HepG2 (cell line): Measurements from ENCODE around the gene ZC3H18. TPM values are rescaled to one million over a fixed set of nuclear protein-coding genes. Genes with fewer than 3 reads are reported as not detected.

Experiments
- BRD4 ChIP-seq: sonication (generic); formaldehyde crosslinking; IDR thresholded peaks from 2 replicates; pipeline ENCODE4 v1.4.0; 2020; ENCODE audit warnings: missing genetic modification reagents
- EED ChIP-seq: sonication (generic); formaldehyde crosslinking; IDR thresholded peaks from 2 replicates; pipeline ENCODE4 v1.5.0; 2020; ENCODE audit warnings: mild to moderate bottlenecking, missing genetic modification reagents
- FOXA1 ChIP-seq, 2 experiments: fragments of 450-650 bp in 1 of 2; sonication (generic) in 1 of 2; formaldehyde crosslinking in 1 of 2; IDR thresholded peaks; 2 replicates each; pipeline versions ENCODE4 v1.4.0 to v1.6.1; 2016 to 2020; ENCODE audit warnings: missing genetic modification reagents in 1 of 2
- HES4 ChIP-seq: sonication (generic); formaldehyde crosslinking; IDR thresholded peaks from 2 replicates; pipeline ENCODE4 v1.9.0; 2021; ENCODE audit warnings: mild to moderate bottlenecking, missing genetic modification reagents, borderline replicate concordance
- ISL2 ChIP-seq: sonication (generic); formaldehyde crosslinking; IDR thresholded peaks from 2 replicates; pipeline ENCODE4 v1.5.0; 2020; ENCODE audit warnings: missing genetic modification reagents
- JARID2 ChIP-seq: sonication (generic); formaldehyde crosslinking; IDR thresholded peaks from 2 replicates; pipeline ENCODE4 v1.8.1; 2023; ENCODE audit warnings: missing genetic modification reagents, inconsistent platforms; ENCODE audit not compliant: insufficient replicate concordance
- MATR3 ChIP-seq: sonication (generic); formaldehyde crosslinking; IDR thresholded peaks from 2 replicates; pipeline ENCODE4 v1.4.0; 2020; ENCODE audit warnings: missing genetic modification reagents
- SAFB2 ChIP-seq: sonication (generic); formaldehyde crosslinking; IDR thresholded peaks from 2 replicates; pipeline ENCODE4 v1.5.1; 2020; ENCODE audit warnings: missing genetic modification reagents, low read depth, mild to moderate bottlenecking, borderline replicate concordance
- SETDB1 ChIP-seq: sonication (generic); formaldehyde crosslinking; IDR thresholded peaks from 2 replicates; pipeline ENCODE4 v1.5.1; 2020; ENCODE audit warnings: missing genetic modification reagents, mild to moderate bottlenecking, borderline replicate concordance
- SNAPC4 ChIP-seq: sonication (generic); formaldehyde crosslinking; IDR thresholded peaks from 2 replicates; pipeline ENCODE4 v1.4.0; 2020; ENCODE audit warnings: mild to moderate bottlenecking, missing genetic modification reagents
- SP5 ChIP-seq: IDR thresholded peaks from 2 replicates; pipeline ENCODE4 v1.6.1; 2016; ENCODE audit warnings: low read depth, borderline replicate concordance
- TCF7L2 ChIP-seq: IDR thresholded peaks from 2 replicates; pipeline ENCODE4 v1.6.1; 2011; ENCODE audit warnings: mild to moderate bottlenecking, low read depth, low read length, moderate library complexity
- THAP11 ChIP-seq: IDR thresholded peaks from 2 replicates; pipeline ENCODE4 v1.6.1; 2016; ENCODE audit warnings: missing biosample characterization, missing genetic modification reagents
- TMF1 ChIP-seq: sonication (generic); formaldehyde crosslinking; IDR thresholded peaks from 2 replicates; pipeline ENCODE4 v1.8.1; 2022; ENCODE audit warnings: low read depth, missing genetic modification reagents
- U2AF1 ChIP-seq: fragments of 200-400 bp; formaldehyde crosslinking; optimal IDR thresholded peaks from 2 replicates; pipeline ENCODE3; 2017; ENCODE audit warnings: mild to moderate bottlenecking, low read depth, low read length
- ZNF10 ChIP-seq: sonication (generic); formaldehyde crosslinking; IDR thresholded peaks from 2 replicates; pipeline ENCODE4 v1.4.0; 2020; ENCODE audit warnings: mild to moderate bottlenecking, low read depth, missing genetic modification reagents, borderline replicate concordance
- ZNF205 ChIP-seq: IDR thresholded peaks from 2 replicates; pipeline ENCODE4 v1.6.1; 2018; ENCODE audit warnings: missing biosample characterization, missing genetic modification reagents
- ZNF281 ChIP-seq: sonication (generic); formaldehyde crosslinking; IDR thresholded peaks from 2 replicates; pipeline ENCODE4 v1.4.0; 2020; ENCODE audit warnings: missing genetic modification reagents, borderline replicate concordance
- ZNF496 ChIP-seq: sonication (generic); formaldehyde crosslinking; IDR thresholded peaks from 2 replicates; pipeline ENCODE4 v1.8.1; 2023; ENCODE audit warnings: mild to moderate bottlenecking, moderate library complexity, missing genetic modification reagents; ENCODE audit not compliant: insufficient replicate concordance
- ZNF567 ChIP-seq: sonication (generic); formaldehyde crosslinking; IDR thresholded peaks from 2 replicates; pipeline ENCODE4 v1.8.1; 2023; ENCODE audit warnings: mild to moderate bottlenecking, missing genetic modification reagents, borderline replicate concordance
- ZSCAN21 ChIP-seq: sonication (generic); formaldehyde crosslinking; IDR thresholded peaks from 2 replicates; pipeline ENCODE4 v1.8.0; 2022; ENCODE audit warnings: mild to moderate bottlenecking, missing genetic modification reagents, moderate library complexity, borderline replicate concordance
- polyA plus RNA-seq, 8 experiments: library from polyadenylated mRNA; depleted of rRNA in 3 of 8; stranded (reverse) in 7 of 8; unstranded in 1 of 8; fragments of >200 nt; fragmentation: Illumina TruSeq in 4 of 8; extraction: Trizol in 4 of 8; gene quantifications; 2 replicates each; pipeline versions ENCODE4 v1.2.1 to v1.2.3, GENCODE V29; 2011 to 2016; ENCODE audit warnings: low read depth in 4 of 8, missing spikeins in 1 of 8, mixed read lengths in 1 of 8; ENCODE audit not compliant: insufficient read depth in 1 of 8
- total RNA-seq, 5 experiments: library from RNA; depleted of rRNA; stranded (reverse); fragments of >200 nt; fragmentation: Illumina TruSeq; extraction: Trizol; gene quantifications; 2 replicates each; pipeline ENCODE4 v1.2.3, GENCODE V29; 2016; ENCODE audit warnings: low read depth in 1 of 5

Gene ZC3H18
- total and polyA plus RNA-seq, 2 of the 13 experiments (the other 11 are each of a cell fraction or from before 2014, with no cell fraction given), result 11.2 to 27.4 TPM

GRCh38 chr16:88650749-88651275 is 80.6 kb downstream of the ZC3H18 start, which contains the start of gene CYBA (continued):
- peak; percentile 85 for TF ChIP-seq BRD4 (CRISPR knock-in tag)
- 0 out of 2 replicates have a peak, but pooled peaks have one; percentile 26 for TF ChIP-seq SNAPC4 (CRISPR knock-in tag)
- TF ChIP-seq HES4 (CRISPR knock-in tag), result peak; percentile 86
- TF ChIP-seq ZSCAN21, result no peak
- no peak for TF ChIP-seq MATR3
- no peak for TF ChIP-seq FOXA1 (IDR thresholded peaks at IDR 0.05)
- TF ChIP-seq FOXA1 (CRISPR knock-in tag; IDR thresholded peaks at IDR 0.05), result no peak
- peak; percentile 22 for TF ChIP-seq ZNF205 (CRISPR knock-in tag)
- no peak; the same call in 1 of the 2 replicates for TF ChIP-seq EED (CRISPR knock-in tag)
- TF ChIP-seq ZNF281 (CRISPR knock-in tag), result peak; percentile 34; the same call in 1 of the 2 replicates
- no peak for TF ChIP-seq JARID2 (CRISPR knock-in tag)
- TF ChIP-seq SETDB1, result no peak
- TF ChIP-seq ZNF567 (CRISPR knock-in tag), result no peak
- no peak for TF ChIP-seq THAP11 (CRISPR knock-in tag)
- peak; percentile 68; the same call in 1 of the 2 replicates for TF ChIP-seq SP5 (CRISPR knock-in tag)
- no peak; the same call in 1 of the 2 replicates for TF ChIP-seq TMF1
- no peak for TF ChIP-seq ZNF10 (CRISPR knock-in tag)
- 0 out of 2 replicates have a peak, but pooled peaks have one; percentile 24 for TF ChIP-seq ISL2 (CRISPR knock-in tag)
- TF ChIP-seq U2AF1, result no peak
- TF ChIP-seq TCF7L2, result no peak
- no peak for TF ChIP-seq SAFB2 (CRISPR knock-in tag)
- no peak for TF ChIP-seq ZNF496
